Measurements from ENCODE around the gene BUB3. TPM values are rescaled to one million over a fixed set of nuclear protein-coding genes. Genes with fewer than 3 reads are reported as not detected.
A peak's percentile ranks its signal among the peaks of the same experiment; 100 is the strongest.

BUB3 gene
- total and polyA plus RNA-seq, 2 experiments from 2014 or later = 88.8 to 147 TPM

GRCh38 chr10:123147635-123148413, 6.4 kb upstream of the BUB3 start, which contains the start of gene HMX2:
Gene HMX2, plus strand, starts transcription at chr10:123148136. Its CDS starts 243 bp downstream, at chr10:123148379.
- peaks cover 12% of the 10 kb centered on the region for H3K4me1 ChIP-seq (ENCODE audit: low read depth)
- TF ChIP-seq, protein P1, sequence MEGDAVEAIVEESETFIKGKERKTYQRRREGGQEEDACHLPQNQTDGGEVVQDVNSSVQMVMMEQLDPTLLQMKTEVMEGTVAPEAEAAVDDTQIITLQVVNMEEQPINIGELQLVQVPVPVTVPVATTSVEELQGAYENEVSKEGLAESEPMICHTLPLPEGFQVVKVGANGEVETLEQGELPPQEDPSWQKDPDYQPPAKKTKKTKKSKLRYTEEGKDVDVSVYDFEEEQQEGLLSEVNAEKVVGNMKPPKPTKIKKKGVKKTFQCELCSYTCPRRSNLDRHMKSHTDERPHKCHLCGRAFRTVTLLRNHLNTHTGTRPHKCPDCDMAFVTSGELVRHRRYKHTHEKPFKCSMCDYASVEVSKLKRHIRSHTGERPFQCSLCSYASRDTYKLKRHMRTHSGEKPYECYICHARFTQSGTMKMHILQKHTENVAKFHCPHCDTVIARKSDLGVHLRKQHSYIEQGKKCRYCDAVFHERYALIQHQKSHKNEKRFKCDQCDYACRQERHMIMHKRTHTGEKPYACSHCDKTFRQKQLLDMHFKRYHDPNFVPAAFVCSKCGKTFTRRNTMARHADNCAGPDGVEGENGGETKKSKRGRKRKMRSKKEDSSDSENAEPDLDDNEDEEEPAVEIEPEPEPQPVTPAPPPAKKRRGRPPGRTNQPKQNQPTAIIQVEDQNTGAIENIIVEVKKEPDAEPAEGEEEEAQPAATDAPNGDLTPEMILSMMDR (IDR thresholded peaks at IDR 0.05; ENCODE audit: low read depth, low read length) = no peak
- H3K27me3 ChIP-seq = peaks cover 100% of the 10 kb centered on the region
- H3K36me3 ChIP-seq = no peaks in the 10 kb centered on the region
- no peak within 1 kb of the TSS for H3K27ac ChIP-seq
- H3K9me3 ChIP-seq (ENCODE audit: low read depth) = no peaks in the 10 kb centered on the region
- DNase-seq (ENCODE audit: low read depth in 1 of 2, low spot score in 1 of 2) = peak in 1 of 2 donors; percentile 51
- peak within 1 kb of the TSS; percentile 11 for H3K4me3 ChIP-seq

DNA sequence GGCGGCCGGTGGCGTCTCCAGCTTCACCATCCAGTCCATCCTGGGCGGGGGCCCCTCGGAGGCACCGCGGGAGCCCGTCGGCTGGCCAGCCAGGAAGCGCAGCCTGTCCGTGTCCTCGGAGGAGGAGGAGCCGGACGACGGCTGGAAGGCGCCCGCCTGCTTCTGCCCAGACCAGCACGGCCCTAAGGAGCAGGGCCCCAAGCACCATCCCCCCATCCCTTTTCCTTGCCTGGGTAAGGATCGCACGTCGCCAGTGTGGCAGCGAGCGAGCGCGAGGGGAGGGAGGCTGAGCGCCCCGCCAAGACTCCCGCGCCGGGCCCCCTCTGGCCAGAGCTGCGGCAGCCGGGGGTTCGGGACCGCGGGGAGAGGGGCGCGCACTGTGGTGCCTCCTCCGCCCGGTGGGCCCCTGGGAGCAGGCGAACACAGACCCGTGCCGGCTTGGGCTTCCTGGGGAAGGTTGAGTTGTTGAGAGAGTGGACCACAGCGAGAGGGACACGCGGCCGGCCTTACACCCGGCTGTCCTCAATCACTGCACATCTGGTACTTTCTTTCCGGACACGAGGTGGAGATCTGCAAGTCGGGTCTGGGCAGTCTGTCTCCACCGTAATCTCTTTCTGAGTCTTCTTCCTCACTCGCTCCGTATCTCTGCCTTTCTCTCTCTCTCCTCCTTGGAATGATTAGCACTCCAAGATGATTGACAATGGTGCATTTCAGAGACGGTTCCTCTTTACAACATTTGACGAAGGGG, 5.6 kb upstream of the BUB3 start:
- H3K4me1 ChIP-seq (ENCODE audit: low read depth) = peaks cover 12% of the 10 kb centered on the region
- H3K4me3 ChIP-seq = peak overlapping the region; percentile 11

DNA sequence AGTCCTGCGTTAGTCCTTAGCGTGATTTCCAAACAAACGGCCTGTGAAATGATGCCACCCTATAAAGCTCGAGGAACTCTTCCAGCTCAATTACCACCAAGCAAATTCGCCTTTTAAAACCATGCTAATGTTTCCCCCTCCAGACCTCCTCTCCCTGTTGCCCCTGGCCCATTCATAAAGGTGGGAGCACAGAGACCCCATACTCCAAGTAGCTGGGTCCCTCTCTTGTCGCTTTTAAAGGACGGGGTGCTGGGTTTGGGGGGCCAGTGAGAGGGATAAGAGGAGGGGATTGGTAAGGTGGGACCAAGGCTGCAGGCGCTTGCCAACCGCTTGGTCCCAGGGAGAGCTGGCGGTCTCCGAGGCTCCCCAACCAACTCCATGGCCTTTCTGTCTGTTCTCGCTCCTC, 5.0 kb upstream of the BUB3 start:
- no peaks in the 10 kb centered on the region for H3K9me3 ChIP-seq (ENCODE audit: low read depth)
- H3K4me3 ChIP-seq = peak overlapping the region; percentile 32
- no peak overlapping the region for H3K27ac ChIP-seq
- TF ChIP-seq, protein P1 (IDR thresholded peaks at IDR 0.05; ENCODE audit: low read depth, low read length) = no peak
- peaks cover 12% of the 10 kb centered on the region for H3K4me1 ChIP-seq (ENCODE audit: low read depth)
- no peak for DNase-seq (ENCODE audit: low read depth in 1 of 2, low spot score in 1 of 2)
- H3K27me3 ChIP-seq = peaks cover 94% of the 10 kb centered on the region
- H3K36me3 ChIP-seq = no peaks in the 10 kb centered on the region

More for the DNA sequence above, 5.6 kb upstream of the BUB3 start:
- H3K36me3 ChIP-seq = no peaks in the 10 kb centered on the region
- H3K9me3 ChIP-seq (ENCODE audit: low read depth) = no peaks in the 10 kb centered on the region
- peaks cover 100% of the 10 kb centered on the region for H3K27me3 ChIP-seq
- TF ChIP-seq, protein P1 (IDR thresholded peaks at IDR 0.05; ENCODE audit: low read depth, low read length) = no peak
- H3K27ac ChIP-seq = no peak overlapping the region
- DNase-seq (ENCODE audit: low read depth in 1 of 2, low spot score in 1 of 2) = no peak

DNA sequence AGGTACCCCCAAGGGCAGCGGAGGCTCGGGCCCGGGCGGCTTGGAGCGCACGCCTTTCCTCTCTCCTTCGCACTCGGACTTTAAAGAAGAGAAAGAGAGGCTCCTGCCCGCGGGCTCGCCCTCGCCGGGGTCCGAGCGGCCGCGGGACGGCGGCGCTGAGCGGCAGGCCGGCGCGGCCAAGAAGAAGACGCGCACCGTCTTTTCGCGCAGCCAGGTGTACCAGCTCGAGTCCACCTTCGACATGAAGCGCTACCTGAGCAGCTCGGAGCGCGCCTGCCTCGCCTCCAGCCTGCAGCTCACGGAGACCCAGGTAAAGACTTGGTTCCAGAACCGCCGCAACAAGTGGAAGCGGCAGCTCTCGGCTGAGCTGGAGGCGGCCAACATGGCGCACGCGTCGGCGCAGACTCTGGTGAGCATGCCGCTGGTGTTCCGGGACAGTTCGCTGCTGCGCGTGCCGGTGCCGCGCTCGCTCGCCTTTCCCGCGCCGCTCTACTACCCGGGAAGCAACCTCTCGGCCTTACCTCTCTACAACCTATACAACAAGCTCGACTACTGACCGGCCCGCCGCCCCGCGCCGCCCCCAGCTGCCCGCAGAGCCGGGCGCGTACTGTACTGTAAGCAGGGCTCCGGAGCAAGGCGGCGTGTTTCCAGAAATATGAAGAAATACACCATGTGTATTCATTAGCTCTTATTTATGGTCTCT, 4.5 kb upstream of the BUB3 start:
- Histone ChIP-seq H3K27ac (no peak overlapping the region), H3K4me1 (ENCODE audit: low read depth) (peaks cover 12% of the 10 kb centered on the region), H3K4me3 (peak overlapping the region; percentile 32), H3K36me3 (no peaks in the 10 kb centered on the region), H3K27me3 (peaks cover 89% of the 10 kb centered on the region), H3K9me3 (ENCODE audit: low read depth) (no peaks in the 10 kb centered on the region)
- DNase-seq (ENCODE audit: low read depth in 1 of 2, low spot score in 1 of 2) = peak; percentile 44 to 68
- TF ChIP-seq, protein P1 (IDR thresholded peaks at IDR 0.05; ENCODE audit: low read depth, low read length) = no peak

GRCh38 chr10:123150271-123150985, 3.8 kb upstream of the BUB3 start:
- Histone ChIP-seq H3K4me1 (ENCODE audit: low read depth) (peaks cover 15% of the 10 kb centered on the region), H3K9me3 (ENCODE audit: low read depth) (no peaks in the 10 kb centered on the region), H3K36me3 (no peaks in the 10 kb centered on the region), H3K27me3 (peaks cover 81% of the 10 kb centered on the region), H3K4me3 (peak overlapping the region; percentile 32), H3K27ac (no peak overlapping the region)
- DNase-seq (ENCODE audit: low read depth in 1 of 2, low spot score in 1 of 2) = no peak
- TF ChIP-seq, protein P1 (IDR thresholded peaks at IDR 0.05; ENCODE audit: low read depth, low read length) = no peak
